HG03039 (cell line): Measurements from ENCODE around the gene PRR23E.

Source experiments
- ATAC-seq: cut with Tn5 transposase; IDR thresholded peaks from one replicate; pipeline ENCODE4 v1.9.1; 2021; ENCODE audit warnings: mild to moderate bottlenecking, moderate library complexity; ENCODE audit not compliant: unreplicated experiment

Gene PRR23E

DNA sequence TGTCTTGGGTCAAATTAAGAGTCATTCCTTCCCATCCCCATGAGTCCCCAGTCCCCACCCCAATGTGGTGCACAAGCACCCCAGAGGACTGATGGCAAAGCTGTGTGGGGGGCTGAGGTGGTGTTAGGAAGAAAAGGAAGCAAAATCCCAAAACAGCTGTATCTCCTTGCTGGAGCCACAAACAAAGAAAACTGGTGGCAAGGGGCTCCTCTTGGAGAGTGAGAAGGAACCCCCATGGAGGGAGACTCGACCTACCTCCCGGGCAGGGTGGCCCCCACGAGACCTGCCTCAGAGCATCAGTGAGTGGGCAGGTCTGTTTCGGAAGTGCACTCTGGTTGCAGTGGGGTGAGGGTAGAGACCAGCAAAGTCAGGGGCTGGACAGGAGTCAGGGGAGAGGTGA lies 29.2 kb downstream of the PRR23E start:
- ATAC-seq, result no peak

DNA sequence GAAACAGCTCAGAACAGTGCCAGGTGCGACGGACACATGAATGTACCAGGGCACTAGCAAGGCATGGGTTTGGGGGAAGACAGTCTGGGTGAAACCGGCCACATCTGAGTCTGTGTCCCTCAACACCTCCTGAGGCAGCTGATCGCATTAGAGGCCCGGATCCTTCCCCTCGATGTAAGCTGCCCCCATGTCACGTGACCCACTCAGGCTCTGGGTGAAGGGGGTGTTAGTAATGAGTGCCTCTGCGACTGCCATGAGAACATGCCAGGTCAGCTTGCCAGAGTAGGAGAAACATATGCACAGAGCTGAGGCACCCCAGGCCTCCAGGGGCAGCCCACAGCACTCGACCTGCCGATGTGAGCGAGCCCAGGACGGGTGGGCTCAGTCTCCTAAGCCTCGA lies 29.7 kb downstream of the PRR23E start:
- no peak for ATAC-seq

DNA sequence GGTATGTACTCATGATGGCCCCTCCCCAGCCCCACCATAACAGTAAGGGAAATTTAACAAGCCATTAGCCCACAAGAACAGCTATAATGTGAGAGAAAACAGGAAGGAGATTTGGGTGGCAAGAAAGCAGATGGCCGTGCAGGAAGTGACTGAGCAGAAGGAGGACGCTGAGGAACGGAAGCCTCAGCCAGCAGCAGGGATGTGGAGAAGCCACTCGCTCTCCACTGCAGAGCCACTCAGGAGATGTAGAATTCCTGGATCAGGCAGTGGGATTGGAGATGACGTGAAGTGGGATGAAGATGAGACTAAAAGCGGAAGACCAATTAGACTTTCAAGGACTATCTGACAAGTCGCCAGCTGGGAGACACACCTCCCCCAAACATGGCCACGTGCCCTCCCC lies 31.2 kb downstream of the PRR23E start:
- ATAC-seq, result no peak

DNA sequence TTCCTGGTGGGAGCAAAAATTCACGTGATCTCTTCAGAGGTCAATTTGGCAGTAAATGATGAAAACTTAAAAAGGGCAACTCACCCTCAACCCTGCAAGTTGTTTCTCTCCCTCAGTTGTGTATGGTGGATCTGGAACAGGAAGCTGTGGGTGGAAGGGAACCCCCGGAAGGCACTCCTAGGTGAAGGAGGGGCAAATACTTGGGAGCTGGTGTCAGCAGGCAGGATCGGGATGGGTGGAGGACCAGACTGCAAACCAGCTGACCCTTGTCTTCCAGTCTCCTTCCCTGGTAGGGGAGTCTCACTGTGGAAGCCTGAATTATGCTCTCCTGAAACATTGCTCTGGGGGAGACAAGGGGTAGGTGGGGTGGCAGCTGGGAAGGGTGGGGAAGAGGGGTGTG lies 33.5 kb downstream of the PRR23E start:
- no peak for ATAC-seq

DNA sequence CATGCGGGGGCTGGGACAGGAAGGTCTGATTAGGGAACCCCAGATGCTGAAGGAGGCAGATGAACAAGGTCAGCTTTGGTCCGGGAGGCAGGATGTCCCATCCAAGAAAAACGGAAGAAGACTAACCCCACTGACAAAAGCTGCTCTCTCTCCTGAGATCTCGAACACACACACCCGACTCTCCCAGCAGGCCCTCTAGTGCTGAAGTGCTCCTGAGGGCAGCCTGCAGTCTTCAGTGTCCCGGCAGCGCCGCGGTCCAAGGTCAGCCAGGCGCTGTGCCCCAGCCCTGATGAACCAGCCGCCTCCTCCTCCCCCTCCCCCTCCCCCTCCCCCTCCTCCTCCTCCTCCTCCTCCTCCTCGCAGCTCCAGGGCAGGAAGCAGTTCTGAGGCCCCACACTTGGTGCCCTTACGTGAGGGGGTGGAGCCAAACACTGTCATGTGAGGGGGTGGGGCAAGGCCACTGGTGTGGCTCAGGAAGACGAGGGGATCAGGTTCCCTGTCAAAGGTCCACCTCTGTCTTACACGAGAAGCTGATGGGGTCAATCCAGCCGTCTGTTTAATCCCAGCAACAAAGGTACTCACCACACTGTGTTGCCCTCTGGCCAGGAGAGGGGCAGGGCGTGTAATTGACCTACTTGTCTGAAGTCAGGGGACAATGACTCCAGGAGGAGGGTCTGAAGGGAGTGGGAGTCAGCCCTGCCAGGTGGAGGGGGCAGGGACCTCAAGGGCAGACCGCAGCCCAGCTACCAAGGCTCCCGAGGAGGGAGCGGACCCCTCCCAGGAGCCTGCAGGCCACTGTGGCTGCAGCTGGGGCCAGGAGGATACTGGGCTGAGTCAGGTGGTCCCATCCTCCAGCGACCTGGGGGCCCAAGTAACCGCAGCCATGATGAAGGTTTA lies 34.3 kb downstream of the PRR23E start:
- ATAC-seq, result no peak

DNA sequence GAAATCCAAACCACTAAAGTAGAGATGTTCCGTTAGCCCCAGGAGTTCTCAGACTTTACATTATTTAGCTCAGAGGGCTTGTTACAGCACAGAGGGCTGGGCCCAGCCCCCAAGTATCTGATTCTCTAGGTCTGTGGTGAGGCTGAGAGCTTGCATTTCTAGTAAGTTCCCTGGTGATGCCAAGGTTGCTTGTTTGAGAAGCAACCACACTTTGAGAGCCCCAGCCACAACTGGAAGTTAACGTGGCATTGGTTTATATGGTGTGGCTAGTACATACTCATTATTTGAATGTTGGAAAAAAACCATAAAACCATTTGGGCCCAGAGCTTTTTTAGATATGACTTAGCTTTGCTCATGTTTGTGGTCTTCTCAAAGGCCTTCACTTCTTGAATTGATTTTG lies 35.9 kb downstream of the PRR23E start:
- no peak for ATAC-seq

DNA sequence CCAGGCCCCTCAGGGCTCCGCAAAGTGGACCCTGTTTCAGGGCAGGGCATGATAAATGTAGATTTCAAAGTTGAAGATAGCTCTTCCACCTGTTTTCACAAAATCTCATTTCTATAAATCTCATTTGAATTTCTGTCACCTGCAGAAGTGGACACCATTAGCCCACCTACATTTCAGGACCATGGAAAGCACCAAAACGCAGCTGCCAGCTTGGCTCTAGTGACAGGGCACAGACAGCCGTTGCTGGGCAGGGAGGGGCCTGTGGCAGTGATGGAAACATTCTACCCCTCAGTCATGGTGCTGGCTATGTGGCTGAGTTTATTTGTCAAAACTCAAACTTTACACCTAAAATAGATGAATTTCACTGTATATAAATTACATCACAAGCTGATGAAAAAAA lies 40.4 kb downstream of the PRR23E start:
- no peak for ATAC-seq

DNA sequence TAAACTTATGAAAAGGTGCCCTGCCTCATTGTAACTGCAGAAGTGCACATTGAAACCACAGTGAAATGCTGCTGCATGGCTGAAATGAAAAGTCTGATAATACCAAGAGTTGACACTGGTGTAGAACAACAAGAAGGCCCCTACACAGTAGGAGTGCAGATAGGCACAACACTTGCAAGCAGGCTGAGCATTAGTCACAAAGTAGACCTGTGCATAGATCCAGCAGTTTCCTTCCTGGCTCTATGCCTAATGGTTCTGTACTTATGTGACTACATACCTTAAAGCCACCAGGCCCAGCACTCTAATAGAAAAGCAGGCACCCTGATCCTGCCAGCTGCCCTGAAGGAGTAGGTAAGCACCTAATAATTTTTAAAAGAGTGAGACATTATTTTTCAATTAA lies 41.8 kb downstream of the PRR23E start:
- no peak for ATAC-seq

DNA sequence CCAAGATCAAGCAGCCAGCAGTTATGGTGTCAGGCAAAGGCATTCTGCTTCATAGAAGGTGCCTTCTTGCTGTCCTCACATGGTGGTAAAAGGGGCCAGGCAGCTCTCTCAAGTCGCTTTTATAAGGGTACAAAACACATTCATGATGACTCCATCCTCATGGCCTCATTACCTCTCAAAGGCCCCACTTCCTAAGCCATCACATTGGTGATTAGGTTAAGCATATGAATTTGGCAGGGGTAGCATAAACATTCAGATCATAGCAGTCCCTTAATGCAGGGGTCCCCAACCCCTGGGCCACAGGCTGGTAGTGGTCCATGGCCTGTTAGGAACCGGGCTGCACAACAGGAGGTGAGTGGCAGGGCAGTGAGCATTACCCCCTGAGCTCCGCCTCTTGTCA lies 42.8 kb downstream of the PRR23E start:
- no peak for ATAC-seq

DNA sequence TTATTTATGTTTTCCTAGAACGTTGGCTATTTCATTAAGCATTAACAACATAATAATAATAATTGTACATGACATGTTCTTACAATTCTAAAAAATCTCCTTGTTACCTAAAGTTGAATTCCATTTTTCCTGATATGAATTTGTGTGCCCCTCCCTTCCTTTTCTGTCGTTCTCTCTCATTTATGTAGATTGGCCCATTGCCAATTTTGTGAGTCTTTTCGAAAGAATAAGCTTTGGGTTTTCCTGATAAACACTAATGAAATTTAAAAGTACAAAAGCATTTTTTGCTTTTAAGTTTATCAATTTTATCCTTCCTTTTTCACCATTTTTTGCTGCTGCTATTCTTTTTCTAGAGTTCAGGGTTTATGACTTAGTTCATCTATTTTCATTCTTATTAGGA lies 44.9 kb downstream of the PRR23E start:
- no peak for ATAC-seq

DNA sequence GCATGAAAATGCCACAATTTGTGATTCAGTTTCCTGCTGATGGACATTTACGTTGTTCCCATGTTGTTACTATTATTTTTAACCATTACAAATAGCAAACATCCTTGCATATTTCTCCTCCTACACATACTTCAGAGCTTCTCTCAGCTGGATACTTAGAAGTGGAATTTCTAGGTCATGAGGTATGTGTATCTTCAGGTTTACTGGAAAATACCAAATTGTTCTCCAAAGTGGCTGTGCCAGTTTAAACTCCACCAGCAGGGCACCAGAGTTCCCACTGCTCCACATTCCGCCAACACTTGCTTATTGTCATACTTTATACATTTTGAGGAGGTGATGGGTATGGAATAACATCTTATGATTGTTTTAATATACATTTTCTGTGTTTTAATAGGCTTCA lies 45.7 kb downstream of the PRR23E start:
- ATAC-seq, result no peak

DNA sequence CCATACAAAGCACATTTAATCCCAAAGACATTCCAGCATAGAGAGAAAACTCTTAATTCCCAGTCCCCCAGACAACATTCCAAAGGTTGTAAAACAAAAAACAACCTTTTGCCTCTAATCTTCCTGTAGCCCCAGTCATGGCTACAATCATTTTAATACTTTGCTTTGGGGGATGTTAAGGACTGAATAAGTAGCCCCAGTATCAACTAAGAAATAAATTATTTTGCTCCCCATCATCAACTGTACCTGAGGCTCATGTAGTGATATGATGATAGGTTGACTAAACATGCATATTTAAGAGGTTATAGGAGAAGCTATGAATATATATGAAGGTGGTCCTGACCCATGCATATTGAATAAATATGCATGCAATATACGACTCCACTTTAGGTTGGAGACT lies 54.4 kb downstream of the PRR23E start:
- no peak for ATAC-seq
